ENCODE data around the gene STX8. TPM values are rescaled to one million over a fixed set of nuclear protein-coding genes. Genes with fewer than 3 reads are reported as not detected.

The STX8 gene
- total and polyA plus RNA-seq, 9 of the 15 experiments (the other 6 are each of a cell fraction or from before 2014, with no cell fraction given), result 14.6 to 42.5 (median 22.1) TPM

- H4K20me1 ChIP-seq (replicated peaks; ENCODE audit: control insufficient read depth, insufficient read depth, low read length), result 0 out of 2 replicates have a peak, but pooled peaks cover 5% of the 10 kb centered on the region
- BruUV-seq (replicated peaks), result no TSS peak
- H3K9me1 ChIP-seq (ENCODE audit: control insufficient read depth, insufficient read depth, low read length), result no peaks in the 10 kb centered on the region
- H3K36me3 ChIP-seq (ENCODE audit: control insufficient read depth, insufficient read depth, low read length), result no peaks in the 10 kb centered on the region
- peaks cover 0 to 19% of the 10 kb centered on the region in 2 experiments; a peak in 2 of 5 replicates for H3K27me3 ChIP-seq (ENCODE audit: control insufficient read depth in 2 of 2, insufficient read depth in 2 of 2, low read length in 2 of 2)
- H2AFZ ChIP-seq (ENCODE audit: low read depth, low read length), result peak overlapping the region; percentile 66
- intact Hi-C loops (cut with micrococcal nuclease), result no loop called here
- in situ Hi-C loops (cut with MboI), result no loop called here
- DNase-seq (ENCODE audit: extremely low read depth in 1 of 4, low spot score in 3 of 4) (peak; percentile 60 to 96 (median 94)), ATAC-seq (peak; percentile 94), FAIRE-seq (no peak)
- ChIA-PET POLR2A (interaction anchor here (1.0 kb wide), 1 partner anchor 63 kb away, joined by 3 read pairs; no protein-coding TSS in a partner anchor), CTCF (ENCODE audit: low intra/inter-chr PET ratio) (no interaction called here)
- H3K27ac ChIP-seq (ENCODE audit: extremely low read depth, low read depth, low read length), result no peak overlapping the region
- H3K9me3 ChIP-seq (replicated peaks; ENCODE audit: control insufficient read depth, insufficient read depth, low read depth, low read length), result no peaks in the 10 kb centered on the region
- H3K9ac ChIP-seq (ENCODE audit: insufficient read depth in 1 of 2, low read depth in 2 of 2, low read length in 2 of 2), result peak overlapping the region in 1 of 2 experiments; percentile 82; a peak in 2 of 4 replicates
- peaks cover 0 to 20% of the 10 kb centered on the region in 2 experiments; a peak in 2 of 5 replicates for H3K4me1 ChIP-seq (replicated peaks in 1 of 2; ENCODE audit: control insufficient read depth in 2 of 2, insufficient read depth in 2 of 2, low read length in 2 of 2)
- no peaks in the 10 kb centered on the region for H3K79me2 ChIP-seq (ENCODE audit: control insufficient read depth, insufficient read depth, low read length)
- peak overlapping the region; percentile 52 for H3K4me2 ChIP-seq (ENCODE audit: insufficient read depth, low read length)
- peak overlapping the region; percentile 33 for H3K4me3 ChIP-seq
- 3% methylated on average over 6 of the region's 84 CpGs for WGBS (ENCODE audit: insufficient coverage, low coverage, missing lambda C conversion rate)
- TF ChIP-seq ERF (CRISPR knock-in tag; IDR thresholded peaks at IDR 0.05) (no peak), ZFX (CRISPR knock-in tag; IDR thresholded peaks at IDR 0.05) (peak; percentile 33; the same call in 1 of the 2 replicates), ZBTB7A (IDR thresholded peaks at IDR 0.05; ENCODE audit: borderline replicate concordance, control insufficient read depth, low read depth, low read length) (no peak), HES1 (IDR thresholded peaks at IDR 0.05; ENCODE audit: low read depth) (no peak), SAFB2 (IDR thresholded peaks at IDR 0.05; ENCODE audit: borderline replicate concordance, low read depth, low read length, severe bottlenecking) (no peak), HCFC1 (IDR thresholded peaks at IDR 0.05; ENCODE audit: low read depth, low read length) (no peak), MGA (IDR thresholded peaks at IDR 0.05) (peak; percentile 30; the same call in 1 of the 2 replicates)
Observed at GRCh38 chr17:9239793-9240658, 335.6 kb downstream of the STX8 start.
